AG09319 (cell line): ENCODE results near the gene TTC8.
"Not testable (repeated sequence)": the region's sequence is repeated elsewhere in the genome, so short reads cannot be mapped to it uniquely, and the experiment has no call there.

Source experiments
- DNase-seq: peaks from one replicate; pipeline ENCODE4 v3.0.0-alpha.2; 2010; ENCODE audit warnings: low read depth; ENCODE audit errors: extremely low read depth
- TF ChIP-seq, protein P1 (sequence below): IDR thresholded peaks from 2 replicates; pipeline ENCODE4 v1.5.1; 2011; ENCODE audit warnings: low read depth, mild to moderate bottlenecking, inconsistent platforms, low read length, moderate library complexity

Gene TTC8

DNA sequence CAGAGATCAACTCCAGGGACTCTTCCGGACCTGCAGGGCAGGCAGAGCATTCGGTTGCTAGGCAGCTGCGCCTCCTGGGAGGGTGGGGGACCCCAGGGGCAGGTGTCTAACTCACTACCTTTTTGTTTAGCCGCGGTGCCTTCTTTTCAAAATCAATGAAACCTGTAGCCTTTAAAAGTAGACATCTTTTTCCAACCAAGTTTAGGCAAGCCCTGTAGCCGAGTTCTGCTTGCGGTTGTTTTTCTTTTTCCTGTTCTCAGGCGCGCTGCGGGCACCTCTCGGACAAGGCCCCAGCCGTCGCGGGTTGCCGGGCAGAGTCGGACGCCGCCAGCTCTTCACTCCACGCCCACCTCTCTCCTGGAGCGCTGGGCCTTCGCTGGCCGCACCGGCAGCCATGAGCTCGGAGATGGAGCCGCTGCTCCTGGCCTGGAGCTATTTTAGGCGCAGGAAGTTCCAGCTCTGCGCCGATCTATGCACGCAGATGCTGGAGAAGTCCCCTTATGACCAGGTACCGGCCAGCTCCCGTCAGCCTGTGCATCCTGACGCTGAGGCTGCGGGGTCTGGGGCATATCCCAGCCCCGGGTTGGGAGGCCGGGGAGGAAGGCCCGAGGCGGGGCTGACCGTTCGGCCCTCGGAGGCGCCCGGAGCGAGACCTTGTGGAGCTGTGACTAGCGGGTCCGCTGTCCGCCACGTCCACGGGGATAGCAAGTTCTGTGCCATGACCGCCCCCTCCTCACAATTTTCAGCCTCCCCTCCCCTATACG is at the start of gene TTC8:
TSS of gene TTC8 (plus strand) at position 338 of the 764 bp plus-strand sequence. CDS start at position 395, 57 bp downstream.
- peak; percentile 76 for DNase-seq
- TF ChIP-seq, protein P1, sequence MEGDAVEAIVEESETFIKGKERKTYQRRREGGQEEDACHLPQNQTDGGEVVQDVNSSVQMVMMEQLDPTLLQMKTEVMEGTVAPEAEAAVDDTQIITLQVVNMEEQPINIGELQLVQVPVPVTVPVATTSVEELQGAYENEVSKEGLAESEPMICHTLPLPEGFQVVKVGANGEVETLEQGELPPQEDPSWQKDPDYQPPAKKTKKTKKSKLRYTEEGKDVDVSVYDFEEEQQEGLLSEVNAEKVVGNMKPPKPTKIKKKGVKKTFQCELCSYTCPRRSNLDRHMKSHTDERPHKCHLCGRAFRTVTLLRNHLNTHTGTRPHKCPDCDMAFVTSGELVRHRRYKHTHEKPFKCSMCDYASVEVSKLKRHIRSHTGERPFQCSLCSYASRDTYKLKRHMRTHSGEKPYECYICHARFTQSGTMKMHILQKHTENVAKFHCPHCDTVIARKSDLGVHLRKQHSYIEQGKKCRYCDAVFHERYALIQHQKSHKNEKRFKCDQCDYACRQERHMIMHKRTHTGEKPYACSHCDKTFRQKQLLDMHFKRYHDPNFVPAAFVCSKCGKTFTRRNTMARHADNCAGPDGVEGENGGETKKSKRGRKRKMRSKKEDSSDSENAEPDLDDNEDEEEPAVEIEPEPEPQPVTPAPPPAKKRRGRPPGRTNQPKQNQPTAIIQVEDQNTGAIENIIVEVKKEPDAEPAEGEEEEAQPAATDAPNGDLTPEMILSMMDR: no peak

DNA sequence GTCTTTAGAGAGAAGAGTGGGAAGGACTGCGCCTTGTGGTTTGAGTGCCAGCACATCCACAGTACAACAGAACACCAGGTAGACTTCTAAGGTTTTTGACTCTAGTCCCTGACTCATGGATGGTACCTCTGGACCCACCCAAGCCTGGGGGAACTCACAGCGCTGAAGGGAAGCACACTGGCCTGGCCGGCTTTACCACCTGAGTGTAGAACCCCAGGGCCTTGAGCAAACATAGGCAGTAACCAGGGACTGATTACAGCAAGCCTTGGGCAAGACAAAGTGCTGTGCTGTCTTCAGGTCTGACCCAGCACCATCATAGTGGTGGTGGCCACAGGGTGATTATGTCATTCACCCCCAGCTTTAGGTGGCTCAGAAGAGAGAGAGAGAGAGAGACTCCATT is 48.9 kb upstream of the TTC8 start:
- no peak for DNase-seq
- TF ChIP-seq, protein P1: no peak

DNA sequence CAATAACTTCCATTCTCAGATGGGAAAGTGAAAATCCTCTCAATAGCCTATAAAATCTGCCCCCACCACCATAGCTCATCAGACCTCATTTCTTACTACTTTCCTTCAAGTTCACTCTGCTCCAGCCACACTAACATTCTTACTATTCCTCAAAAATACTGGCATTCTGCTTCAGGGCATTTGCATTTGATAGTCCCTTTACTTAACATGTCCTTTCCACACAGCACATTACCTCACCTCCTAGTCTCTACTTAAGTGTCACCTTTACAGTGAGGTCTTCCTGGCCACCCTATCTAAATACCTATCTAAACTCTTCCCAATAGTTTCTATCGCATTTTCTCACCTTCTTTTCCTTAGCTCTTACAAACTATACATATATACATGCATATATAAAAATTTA is 38.5 kb upstream of the TTC8 start:
- TF ChIP-seq, protein P1: no peak
- DNase-seq: no peak

DNA sequence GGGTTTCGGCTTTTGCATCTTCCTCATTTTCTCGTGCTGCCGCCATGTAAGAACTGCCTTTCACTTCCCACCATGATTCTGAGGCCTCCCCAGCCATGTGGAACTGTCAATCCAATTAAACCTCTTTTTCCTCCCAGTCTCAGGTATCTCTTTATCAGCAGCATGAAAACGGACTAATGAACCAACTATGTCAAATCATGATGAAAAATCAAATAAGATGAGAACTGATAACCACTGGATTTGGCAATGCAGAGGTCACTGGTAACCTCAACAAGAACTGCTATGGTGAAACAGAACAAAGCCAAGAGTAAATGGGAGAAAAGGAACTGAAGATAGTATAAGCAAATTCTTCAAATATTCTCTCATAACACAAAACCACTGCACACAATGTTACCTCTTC is 37.7 kb upstream of the TTC8 start:
- TF ChIP-seq, protein P1: no peak
- DNase-seq: no peak

DNA sequence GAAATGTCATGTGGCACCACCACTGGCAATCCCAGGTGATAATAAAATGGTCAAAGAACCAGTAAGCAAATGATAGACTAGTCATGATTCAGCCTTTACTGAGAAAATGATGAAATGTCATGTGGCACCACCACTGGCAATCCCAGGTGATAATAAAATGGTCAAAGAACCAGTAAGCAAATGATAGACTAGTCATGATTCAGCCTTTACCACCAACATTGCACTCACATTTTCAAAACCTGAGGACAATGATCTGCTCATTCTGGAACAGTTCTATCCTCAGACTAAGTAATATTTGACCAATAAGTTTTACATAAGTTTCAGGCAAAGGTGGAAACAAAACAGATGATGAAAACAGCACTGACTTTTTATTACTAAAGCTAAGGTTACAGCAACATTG is 34.9 kb upstream of the TTC8 start:
- not testable (repeated sequence) for DNase-seq

DNA sequence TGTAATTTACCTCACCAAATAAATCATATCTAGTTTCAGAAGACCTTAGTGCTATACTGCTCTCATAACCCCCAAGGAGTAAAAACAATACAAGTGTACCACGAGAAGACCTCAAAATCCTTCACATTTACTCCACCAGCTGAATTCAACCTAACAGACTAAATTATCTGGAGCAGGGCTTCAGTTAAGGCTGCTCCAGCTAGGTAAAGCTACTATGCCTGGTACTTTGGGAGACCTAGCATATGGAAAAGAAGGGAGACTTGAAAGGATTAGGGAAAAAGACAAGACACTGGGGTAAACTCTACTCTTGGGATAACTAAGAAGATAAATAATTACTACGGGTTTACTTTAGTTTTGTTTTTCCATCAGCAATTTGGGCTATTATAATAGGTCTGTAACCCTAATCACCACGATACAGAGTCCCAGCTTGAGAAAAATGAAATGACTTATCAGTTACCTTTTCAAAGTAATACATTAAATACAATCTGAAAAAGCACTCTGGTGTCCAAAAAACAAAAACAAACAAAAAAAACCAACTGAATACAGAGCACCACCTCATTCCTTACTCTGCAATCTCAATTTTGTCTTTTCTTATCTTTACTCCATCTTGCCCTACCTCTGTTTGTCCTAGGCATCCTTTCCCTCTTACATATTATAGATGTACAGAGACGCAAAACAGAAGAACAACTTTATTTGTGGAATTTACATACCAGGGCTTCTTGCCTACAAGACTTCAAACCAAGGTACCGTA is 33.8 kb upstream of the TTC8 start:
- TF ChIP-seq, protein P1: no peak
- no peak for DNase-seq

DNA sequence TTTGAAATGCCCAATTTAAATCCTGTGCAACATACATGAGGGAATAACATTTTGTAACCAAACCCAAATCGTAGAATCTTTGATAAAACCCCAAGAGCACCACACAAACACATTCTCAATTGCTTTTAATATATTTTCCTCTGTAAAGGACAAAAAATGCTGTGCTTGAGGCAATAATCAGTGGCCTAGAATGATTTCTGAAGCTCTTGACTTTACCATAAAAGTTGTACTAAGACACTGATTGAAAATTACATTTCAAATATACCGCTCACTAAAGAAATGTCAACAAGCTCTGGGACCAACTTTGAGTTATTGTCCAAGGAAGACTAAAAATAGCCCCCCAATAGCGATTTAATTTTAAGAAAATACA is 33.2 kb upstream of the TTC8 start:
- TF ChIP-seq, protein P1: no peak

More for the DNA sequence above, 33.2 kb upstream of the TTC8 start:
- no peak for DNase-seq
